Endothelial cell of umbilical vein (primary cell): ENCODE data around the gene GPN1.
"Not testable (repeated sequence)": the region's sequence is repeated elsewhere in the genome, so short reads cannot be mapped to it uniquely, and the experiment has no call there.

ENCODE experiments used
- POLR2A ChIP-seq: IDR thresholded peaks from 2 replicates; pipeline ENCODE4 v1.6.1; 2012; ENCODE audit warnings: low read depth, mild to moderate bottlenecking, control low read depth, low read length
- TF ChIP-seq, protein P1 (sequence below), 2 donors: IDR thresholded peaks; 1 replicate in 1 of 2; 2 replicates in 1 of 2; pipeline ENCODE4 v1.5.1; 2011; ENCODE audit warnings: low read length in 2 of 2, mild to moderate bottlenecking in 2 of 2, moderate library complexity in 2 of 2, control low read depth in 1 of 2, inconsistent platforms in 1 of 2, low read depth in 1 of 2; ENCODE audit not compliant: insufficient read depth in 1 of 2; ENCODE audit errors: extremely low read depth in 1 of 2

DNA sequence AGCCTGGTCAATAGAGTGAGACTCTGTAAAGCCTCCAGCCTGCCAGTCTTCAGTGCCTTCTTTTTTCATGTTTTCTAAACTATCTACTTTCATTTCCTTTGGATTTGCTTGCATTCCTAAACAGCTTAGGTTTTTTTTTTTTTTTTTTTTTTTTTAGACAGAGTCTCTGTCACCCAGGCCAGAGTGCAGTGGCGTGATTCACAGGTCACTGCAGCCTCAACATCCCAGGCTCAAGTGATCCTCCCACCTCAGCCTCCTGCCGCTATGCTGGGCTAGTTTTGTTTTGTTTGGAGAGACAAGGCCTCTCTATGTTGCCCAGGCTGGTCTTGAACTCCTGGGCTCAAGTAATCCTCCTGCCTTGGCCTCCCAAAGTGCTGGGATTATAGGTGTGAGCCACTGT is 1.4 kb downstream of the GPN1 start:
- TF ChIP-seq, protein P1, sequence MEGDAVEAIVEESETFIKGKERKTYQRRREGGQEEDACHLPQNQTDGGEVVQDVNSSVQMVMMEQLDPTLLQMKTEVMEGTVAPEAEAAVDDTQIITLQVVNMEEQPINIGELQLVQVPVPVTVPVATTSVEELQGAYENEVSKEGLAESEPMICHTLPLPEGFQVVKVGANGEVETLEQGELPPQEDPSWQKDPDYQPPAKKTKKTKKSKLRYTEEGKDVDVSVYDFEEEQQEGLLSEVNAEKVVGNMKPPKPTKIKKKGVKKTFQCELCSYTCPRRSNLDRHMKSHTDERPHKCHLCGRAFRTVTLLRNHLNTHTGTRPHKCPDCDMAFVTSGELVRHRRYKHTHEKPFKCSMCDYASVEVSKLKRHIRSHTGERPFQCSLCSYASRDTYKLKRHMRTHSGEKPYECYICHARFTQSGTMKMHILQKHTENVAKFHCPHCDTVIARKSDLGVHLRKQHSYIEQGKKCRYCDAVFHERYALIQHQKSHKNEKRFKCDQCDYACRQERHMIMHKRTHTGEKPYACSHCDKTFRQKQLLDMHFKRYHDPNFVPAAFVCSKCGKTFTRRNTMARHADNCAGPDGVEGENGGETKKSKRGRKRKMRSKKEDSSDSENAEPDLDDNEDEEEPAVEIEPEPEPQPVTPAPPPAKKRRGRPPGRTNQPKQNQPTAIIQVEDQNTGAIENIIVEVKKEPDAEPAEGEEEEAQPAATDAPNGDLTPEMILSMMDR (IDR thresholded peaks at IDR 0.05; ENCODE audit: extremely low read depth in 1 of 2, insufficient read depth in 1 of 2, low read depth in 1 of 2, low read length in 2 of 2), result not testable (repeated sequence)
- TF ChIP-seq POLR2A, result not testable (repeated sequence)
